Prostate gland (tissue), 2 donors: ENCODE results near the gene ETV6.

Experiments used
- CTCF ChIP-seq, 4 experiments: fragments of 200-600 bp in 2 of 4; fragments of 450-650 bp in 2 of 4; sonication (generic) in 2 of 4; IDR thresholded peaks; 1 replicate in 3 of 4; 2 replicates in 1 of 4; pipeline ENCODE4 v1.5.1; 2016 to 2019; ENCODE audit warnings: antibody characterized with exemption in 4 of 4, mild to moderate bottlenecking in 2 of 4, moderate library complexity in 2 of 4
- POLR2A ChIP-seq: fragments of 450-650 bp; IDR thresholded peaks from one replicate; pipeline ENCODE4 v1.6.1; 2016; ENCODE audit warnings: antibody characterized with exemption, mild to moderate bottlenecking
- POLR2AphosphoS5 ChIP-seq: sonication (generic); formaldehyde crosslinking; IDR thresholded peaks from one replicate; pipeline ENCODE4 v1.6.1; 2017; ENCODE audit warnings: antibody characterized with exemption

GRCh38 chr12:11777962-11778361, 128.5 kb downstream of the ETV6 start:
- TF ChIP-seq POLR2A (no peak), CTCF (IDR thresholded peaks at IDR 0.05) (no peak), POLR2AphosphoS5 (no peak)
